ENCODE measurements around the gene ADGRL2. TPM values are rescaled to one million over a fixed set of nuclear protein-coding genes. Genes with fewer than 3 reads are reported as not detected.

ADGRL2 gene
- polyA plus RNA-seq, 1 donor (not counting 4 experiments of a cell fraction or from before 2014, with no cell fraction given): 6.6 TPM

GRCh38 chr1:81954534-81955020 lies 153.8 kb downstream of the ADGRL2 start:
- Histone ChIP-seq H3K4me2 (ENCODE audit: control insufficient read depth, extremely low read depth, insufficient read depth, low read depth, low read length) (no peak overlapping the region), H3K4me3 (ENCODE audit: control insufficient read depth in 2 of 3, extremely low read depth in 1 of 3, insufficient read depth in 2 of 3, low read depth in 1 of 3, low read length in 3 of 3) (no peak overlapping the region), H3K27me3 (ENCODE audit: control insufficient read depth, extremely low read depth, insufficient read depth, low read length) (no peaks in the 10 kb centered on the region), H3K4me1 (ENCODE audit: control insufficient read depth, extremely low read depth, insufficient read depth, low read length) (no peaks in the 10 kb centered on the region), H3K36me3 (ENCODE audit: control insufficient read depth in 2 of 2, extremely low read depth in 1 of 2, insufficient read depth in 2 of 2, low read length in 2 of 2) (no peaks in the 10 kb centered on the region), H3K9me1 (ENCODE audit: control insufficient read depth, extremely low read depth, insufficient read depth, low read length) (no peaks in the 10 kb centered on the region), H4K20me1 (ENCODE audit: control insufficient read depth, extremely low read depth, insufficient read depth, low read length) (no peaks in the 10 kb centered on the region), H3K9ac (ENCODE audit: control insufficient read depth, extremely low read depth, insufficient read depth, low read length) (no peak overlapping the region), H3K79me2 (ENCODE audit: control insufficient read depth, insufficient read depth, low read length) (no peaks in the 10 kb centered on the region), H3K27ac (ENCODE audit: control insufficient read depth, insufficient read depth, low read length) (no peak overlapping the region), H2AFZ (ENCODE audit: control insufficient read depth, low read length) (no peak overlapping the region), H3K9me3 (ENCODE audit: control insufficient read depth, low read depth, low read length) (no peaks in the 10 kb centered on the region)
- dilution Hi-C loops (cut with MboI; ENCODE audit: extremely low pct_ligation_motif_present, low sequenced_read_pairs): no loop called here
- DNase-seq (ENCODE audit: low read depth, low spot score): no peak
- TF ChIP-seq EZH2 (IDR thresholded peaks at IDR 0.05; ENCODE audit: low read length) (no peak), CTCF (optimal IDR thresholded peaks at IDR 0.05 in 1 of 3, IDR thresholded peaks at IDR 0.05 in 1 of 3, conservative IDR thresholded peaks at IDR 0.05 in 1 of 3; ENCODE audit: extremely low read depth in 1 of 3, insufficient read depth in 2 of 3, low read length in 3 of 3) (no peak)
- FAIRE-seq: no peak

GRCh38 chr1:81967951-81968350 lies 167.2 kb downstream of the ADGRL2 start:
- Histone ChIP-seq H3K4me3 (ENCODE audit: control insufficient read depth in 2 of 3, extremely low read depth in 1 of 3, insufficient read depth in 2 of 3, low read depth in 1 of 3, low read length in 3 of 3) (no peak overlapping the region), H3K9ac (ENCODE audit: control insufficient read depth, extremely low read depth, insufficient read depth, low read length) (no peak overlapping the region), H4K20me1 (ENCODE audit: control insufficient read depth, extremely low read depth, insufficient read depth, low read length) (no peaks in the 10 kb centered on the region), H3K4me1 (ENCODE audit: control insufficient read depth, extremely low read depth, insufficient read depth, low read length) (no peaks in the 10 kb centered on the region), H3K79me2 (ENCODE audit: control insufficient read depth, insufficient read depth, low read length) (no peaks in the 10 kb centered on the region), H3K9me1 (ENCODE audit: control insufficient read depth, extremely low read depth, insufficient read depth, low read length) (no peaks in the 10 kb centered on the region), H3K36me3 (ENCODE audit: control insufficient read depth in 2 of 2, extremely low read depth in 1 of 2, insufficient read depth in 2 of 2, low read length in 2 of 2) (no peaks in the 10 kb centered on the region), H3K4me2 (ENCODE audit: control insufficient read depth, extremely low read depth, insufficient read depth, low read depth, low read length) (no peak overlapping the region), H3K27me3 (ENCODE audit: control insufficient read depth, extremely low read depth, insufficient read depth, low read length) (no peaks in the 10 kb centered on the region), H3K27ac (ENCODE audit: control insufficient read depth, insufficient read depth, low read length) (no peak overlapping the region), H2AFZ (ENCODE audit: control insufficient read depth, low read length) (no peak overlapping the region), H3K9me3 (ENCODE audit: control insufficient read depth, low read depth, low read length) (no peaks in the 10 kb centered on the region)
- dilution Hi-C loops (cut with MboI; ENCODE audit: extremely low pct_ligation_motif_present, low sequenced_read_pairs): no loop called here
- no peak for TF ChIP-seq CTCF (optimal IDR thresholded peaks at IDR 0.05 in 1 of 3, IDR thresholded peaks at IDR 0.05 in 1 of 3, conservative IDR thresholded peaks at IDR 0.05 in 1 of 3; ENCODE audit: extremely low read depth in 1 of 3, insufficient read depth in 2 of 3, low read length in 3 of 3)
- DNase-seq (ENCODE audit: low read depth, low spot score) (no peak), FAIRE-seq (no peak)

Data from keratinocyte (primary cell).